Neuronal stem cell (in vitro differentiated cells): Measurements from ENCODE around the gene SRCAP.
"Not testable (repeated sequence)": the region's sequence is repeated elsewhere in the genome, so short reads cannot be mapped to it uniquely, and the experiment has no call there.

Source experiments
- DNase-seq: peaks from one replicate; pipeline ENCODE4 v3.0.0-alpha.2; 2013; ENCODE audit warnings: low spot score
- H2AFZ ChIP-seq: one replicate; pipeline ENCODE4 v1.6.1; 2013; ENCODE audit warnings: mild to moderate bottlenecking, low read length, inconsistent platforms
- H2AK5ac ChIP-seq: 2 replicates; pipeline ENCODE4 v1.6.1; 2013; ENCODE audit warnings: low read depth, mild to moderate bottlenecking, inconsistent platforms, low read length, moderate library complexity, mixed read lengths
- H2BK120ac ChIP-seq: 2 replicates; pipeline ENCODE4 v1.6.1; 2013; ENCODE audit warnings: low read depth, mild to moderate bottlenecking, inconsistent platforms, low read length, moderate library complexity, mixed read lengths
- H2BK12ac ChIP-seq: one replicate; pipeline ENCODE4 v1.6.1; 2013; ENCODE audit warnings: low read length, inconsistent platforms
- H2BK15ac ChIP-seq: 2 replicates; pipeline ENCODE4 v1.6.1; 2013; ENCODE audit warnings: mild to moderate bottlenecking, low read length, inconsistent platforms, mixed read lengths
- H2BK5ac ChIP-seq: one replicate; pipeline ENCODE4 v1.6.1; 2013; ENCODE audit warnings: inconsistent platforms, mild to moderate bottlenecking, low read length, moderate library complexity
- H3K14ac ChIP-seq: one replicate; pipeline ENCODE4 v1.6.1; 2013; ENCODE audit warnings: low read length, inconsistent platforms
- H3K18ac ChIP-seq: 2 replicates; pipeline ENCODE4 v1.6.1; 2013; ENCODE audit warnings: low read length, inconsistent platforms
- H3K23ac ChIP-seq: 2 replicates; pipeline ENCODE4 v1.6.1; 2013; ENCODE audit warnings: low read depth, mild to moderate bottlenecking, mixed read lengths, low read length, inconsistent platforms; ENCODE audit not compliant: poor library complexity
- H3K27ac ChIP-seq: replicated peaks from 3 replicates; pipeline ENCODE4 v1.5.1; 2013; ENCODE audit warnings: low read length, inconsistent platforms
- H3K27me3 ChIP-seq, 3 experiments: 2 replicates each; pipeline ENCODE4 v1.6.1; 2013; ENCODE audit warnings: low read length in 3 of 3, mild to moderate bottlenecking in 2 of 3, inconsistent platforms in 1 of 3, low read depth in 1 of 3, mixed read lengths in 1 of 3, moderate library complexity in 1 of 3; ENCODE audit not compliant: control insufficient read depth in 3 of 3, insufficient read depth in 3 of 3
- H3K36me3 ChIP-seq, 2 donors: replicated peaks in 1 of 2; 2 replicates each; pipeline ENCODE4 v1.6.1; 2013; ENCODE audit warnings: low read length in 2 of 2; ENCODE audit not compliant: control insufficient read depth in 2 of 2, insufficient read depth in 2 of 2
- H3K4ac ChIP-seq: 2 replicates; pipeline ENCODE4 v1.6.1; 2013; ENCODE audit warnings: inconsistent platforms, mild to moderate bottlenecking, low read length, moderate library complexity
- H3K4me1 ChIP-seq, 2 donors: 1 replicate in 1 of 2; 2 replicates in 1 of 2; pipeline ENCODE4 v1.6.1; 2013; ENCODE audit warnings: low read length in 2 of 2, low read depth in 1 of 2; ENCODE audit not compliant: control insufficient read depth in 2 of 2, insufficient read depth in 1 of 2
- H3K4me2 ChIP-seq: one replicate; pipeline ENCODE4 v1.6.1; 2013; ENCODE audit warnings: mild to moderate bottlenecking, low read length, inconsistent platforms; ENCODE audit not compliant: insufficient read depth, poor library complexity, severe bottlenecking
- H3K4me3 ChIP-seq, 2 donors: 2 replicates each; pipeline ENCODE4 v1.5.1; 2013; ENCODE audit warnings: low read length in 2 of 2, mild to moderate bottlenecking in 2 of 2, inconsistent platforms in 1 of 2, moderate library complexity in 1 of 2
- H3K79me1 ChIP-seq: one replicate; pipeline ENCODE4 v1.6.1; 2013; ENCODE audit warnings: low read depth, mild to moderate bottlenecking, inconsistent platforms, low read length, moderate library complexity
- H3K9ac ChIP-seq: one replicate; pipeline ENCODE4 v1.6.1; 2013; ENCODE audit warnings: mild to moderate bottlenecking, low read depth, low read length, inconsistent platforms; ENCODE audit not compliant: poor library complexity
- H3K9me3 ChIP-seq, 2 donors: replicated peaks in 1 of 2; 2 replicates each; pipeline versions ENCODE3 to v1.6.1; 2013; ENCODE audit warnings: low read length in 2 of 2, mild to moderate bottlenecking in 2 of 2, inconsistent platforms in 1 of 2, low read depth in 1 of 2, mixed read lengths in 1 of 2, moderate library complexity in 1 of 2; ENCODE audit not compliant: control insufficient read depth in 2 of 2, insufficient read depth in 1 of 2
- H4K8ac ChIP-seq: one replicate; pipeline ENCODE4 v1.6.1; 2013; ENCODE audit warnings: low read depth, mild to moderate bottlenecking, inconsistent platforms, low read length, moderate library complexity
- H4K91ac ChIP-seq: one replicate; pipeline ENCODE4 v1.6.1; 2013; ENCODE audit warnings: low read length, low read depth, mild to moderate bottlenecking, inconsistent platforms; ENCODE audit not compliant: poor library complexity
- WGBS, 2 donors: extraction: QIAGEN DNeasy Blood & Tissue Kit; methylation state at CpG; one replicate each; pipeline ENCODE4 v1.1.7; 2013; ENCODE audit warnings: missing lambda C conversion rate in 2 of 2, mixed read lengths in 1 of 2; ENCODE audit not compliant: insufficient read length in 2 of 2, insufficient replicate concordance in 1 of 2; ENCODE audit errors: extremely low coverage in 2 of 2; 5-methylcytosine and 5-hydroxymethylcytosine counted together

Gene SRCAP

GRCh38 chr16:30694926-30695693 is 3.9 kb upstream of the SRCAP start:
- H3K27ac ChIP-seq: no peak overlapping the region
- H2AFZ ChIP-seq: no peak overlapping the region
- peaks cover 5 to 8% of the 10 kb centered on the region in 2 donors for H3K4me1 ChIP-seq
- H3K4me3 ChIP-seq: no peak overlapping the region
- no peak overlapping the region for H4K8ac ChIP-seq
- peaks cover 3% of the 10 kb centered on the region for H3K79me1 ChIP-seq
- H2BK5ac ChIP-seq: no peak overlapping the region
- H3K9ac ChIP-seq: no peak overlapping the region
- H2BK120ac ChIP-seq: no peak overlapping the region
- no peak overlapping the region for H3K18ac ChIP-seq
- H3K14ac ChIP-seq: peak overlapping the region; percentile 91
- no peak for DNase-seq
- H2BK15ac ChIP-seq: no peak overlapping the region
- peaks cover 0 to 3% (median 0%) of the 10 kb centered on the region in 3 experiments for H3K27me3 ChIP-seq
- no peak overlapping the region for H2BK12ac ChIP-seq
- H2AK5ac ChIP-seq: no peak overlapping the region
- peaks cover 3 to 9% of the 10 kb centered on the region in 2 donors for H3K36me3 ChIP-seq
- no peak overlapping the region for H4K91ac ChIP-seq
- H3K4me2 ChIP-seq: no peak overlapping the region
- H3K23ac ChIP-seq: no peak overlapping the region
- no peak overlapping the region for H3K4ac ChIP-seq
- no peaks in the 10 kb centered on the region for H3K9me3 ChIP-seq
- WGBS, 2 donors: no CpG with 5 or more reads among the region's 11 CpGs

- H2AK5ac ChIP-seq, H3K4me2 ChIP-seq, H3K9me3 ChIP-seq, H2BK12ac ChIP-seq, H4K8ac ChIP-seq, H3K18ac ChIP-seq, H2BK120ac ChIP-seq, H2AFZ ChIP-seq, H2BK15ac ChIP-seq, H3K14ac ChIP-seq, H3K4me1 ChIP-seq, DNase-seq, H4K91ac ChIP-seq, H3K27me3 ChIP-seq, H3K23ac ChIP-seq, H3K4ac ChIP-seq, H3K27ac ChIP-seq, H3K9ac ChIP-seq, H2BK5ac ChIP-seq, H3K4me3 ChIP-seq, H3K79me1 ChIP-seq: not testable (repeated sequence)
- no CpG with 5 or more reads among the region's 3 CpGs for WGBS, 2 donors
- H3K36me3 ChIP-seq: peaks cover 16 to 24% of the 10 kb centered on the region in 2 donors
These were observed 2.3 kb upstream of the SRCAP start for GRCh38 chr16:30696646-30697045.

- H3K4me1 ChIP-seq: peaks cover 5 to 8% of the 10 kb centered on the region in 2 donors
- H3K36me3 ChIP-seq: peaks cover 17 to 31% of the 10 kb centered on the region in 2 donors
- H3K79me1 ChIP-seq: peaks cover 6% of the 10 kb centered on the region
- H3K4ac ChIP-seq: no peak overlapping the region
- no peaks in the 10 kb centered on the region for H3K27me3 ChIP-seq
- H3K27ac ChIP-seq: peak overlapping the region; percentile 100
- H3K23ac ChIP-seq: peak overlapping the region; percentile 100
- H2BK5ac ChIP-seq: peak overlapping the region; percentile 99
- DNase-seq: no peak
- H2BK120ac ChIP-seq: no peak overlapping the region
- peak overlapping the region; percentile 100 for H3K9ac ChIP-seq
- no peak overlapping the region for H4K91ac ChIP-seq
- H3K4me2 ChIP-seq: peak overlapping the region; percentile 78
- H3K9me3 ChIP-seq: no peaks in the 10 kb centered on the region
- H2AFZ ChIP-seq: peak overlapping the region; percentile 94
- H3K18ac ChIP-seq: peak overlapping the region; percentile 58
- peak overlapping the region; percentile 96 to 98 for H3K4me3 ChIP-seq
- no peak overlapping the region for H4K8ac ChIP-seq
- H2AK5ac ChIP-seq: no peak overlapping the region
- H2BK15ac ChIP-seq: no peak overlapping the region
- no peak overlapping the region for H3K14ac ChIP-seq
- no CpG with 5 or more reads among the region's 26 CpGs for WGBS, 2 donors
- no peak overlapping the region for H2BK12ac ChIP-seq
These were observed 1.5 kb upstream of the SRCAP start for GRCh38 chr16:30697264-30698138.
